ENCODE data around the gene OPRL1.

- no peak for TF ChIP-seq ZBTB49 (tag by site-specific recombination; IDR thresholded peaks at IDR 0.05; ENCODE audit: low read depth)
- no peak for TF ChIP-seq CTCF (tag by site-specific recombination; IDR thresholded peaks at IDR 0.05)
- TF ChIP-seq ZBTB10 (tag by site-specific recombination; IDR thresholded peaks at IDR 0.05): no peak
- TF ChIP-seq PATZ1 (tag by site-specific recombination; IDR thresholded peaks at IDR 0.05): no peak
- no peak for TF ChIP-seq SP3 (tag by site-specific recombination; IDR thresholded peaks at IDR 0.05)
- no peak for TF ChIP-seq ZNF248 (tag by site-specific recombination; IDR thresholded peaks at IDR 0.05)
- no peak for TF ChIP-seq ZNF174 (tag by site-specific recombination; IDR thresholded peaks at IDR 0.05)
- TF ChIP-seq REPIN1 (tag by site-specific recombination; IDR thresholded peaks at IDR 0.05; ENCODE audit: low read depth): no peak
- no peak for TF ChIP-seq ZNF629 (tag by site-specific recombination; IDR thresholded peaks at IDR 0.05)
- no peak for TF ChIP-seq ZNF561 (tag by site-specific recombination; IDR thresholded peaks at IDR 0.05; ENCODE audit: borderline replicate concordance)
- TF ChIP-seq TSHZ1 (tag by site-specific recombination; IDR thresholded peaks at IDR 0.05; ENCODE audit: borderline replicate concordance): no peak
- TF ChIP-seq ZNF140 (tag by site-specific recombination; IDR thresholded peaks at IDR 0.05): no peak
These were observed 18.7 kb downstream of the OPRL1 start for GRCh38 chr20:64098471-64099013.

Measured in HEK293 (cell line).